HEK293T (cell line): ENCODE results near the gene SOBP.

ENCODE experiments used
- ARNT ChIP-seq: fragments of 450-650 bp; IDR thresholded peaks from 2 replicates; pipeline ENCODE4 v1.6.1; 2017; ENCODE audit warnings: mild to moderate bottlenecking
- ELF4 ChIP-seq: fragments of 450-650 bp; IDR thresholded peaks from 2 replicates; pipeline ENCODE4 v1.6.1; 2017; ENCODE audit warnings: antibody characterized with exemption
- FOXM1 ChIP-seq: fragments of 450-650 bp; IDR thresholded peaks from 2 replicates; pipeline ENCODE4 v1.6.1; 2017; ENCODE audit warnings: mild to moderate bottlenecking, borderline replicate concordance
- L3MBTL2 ChIP-seq: fragments of 450-650 bp; conservative IDR thresholded peaks from 2 replicates; pipeline ENCODE4 v1.6.1; 2016; ENCODE audit warnings: mild to moderate bottlenecking
- LEF1 ChIP-seq: fragments of 450-650 bp; IDR thresholded peaks from 2 replicates; pipeline ENCODE4 v1.6.1; 2017; ENCODE audit warnings: mild to moderate bottlenecking, borderline replicate concordance
- NFRKB ChIP-seq: fragments of 450-650 bp; IDR thresholded peaks from 2 replicates; pipeline ENCODE4 v1.6.1; 2016; ENCODE audit warnings: mild to moderate bottlenecking, moderate library complexity
- SUZ12 ChIP-seq: fragments of 450-650 bp; IDR thresholded peaks from 2 replicates; pipeline ENCODE4 v1.6.1; 2016; ENCODE audit warnings: mild to moderate bottlenecking
- TARDBP ChIP-seq: fragments of 450-650 bp; IDR thresholded peaks from 2 replicates; pipeline ENCODE4 v1.6.1; 2016
- TF ChIP-seq, protein P1 (sequence below): fragments of 450-650 bp; IDR thresholded peaks from 2 replicates; pipeline ENCODE4 v1.6.1; 2016

DNA sequence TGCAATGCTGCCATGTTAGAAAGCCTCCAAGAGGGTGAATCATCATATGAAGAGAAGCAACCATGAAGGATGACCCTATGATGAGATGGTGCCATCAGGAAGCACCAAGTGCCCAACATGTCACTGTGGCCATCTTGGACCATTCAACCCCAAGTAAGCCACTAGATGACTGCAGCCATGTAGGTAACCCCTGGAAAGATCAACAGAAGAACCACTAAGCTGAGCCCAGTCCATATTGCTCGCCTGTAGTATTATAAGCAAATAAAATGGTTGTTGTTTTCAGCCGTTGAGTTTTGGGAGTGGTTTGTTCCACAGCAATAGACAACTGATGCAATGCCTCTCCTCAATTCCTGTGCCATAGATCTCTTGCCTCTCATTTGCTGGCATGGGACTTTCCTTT, 193.3 kb downstream of the SOBP start:
- TF ChIP-seq ELF4 (no peak), LEF1 (no peak), NFRKB (no peak), L3MBTL2 (no peak), FOXM1 (no peak), TARDBP (no peak), SUZ12 (no peak), ARNT (no peak)
- TF ChIP-seq, protein P1, sequence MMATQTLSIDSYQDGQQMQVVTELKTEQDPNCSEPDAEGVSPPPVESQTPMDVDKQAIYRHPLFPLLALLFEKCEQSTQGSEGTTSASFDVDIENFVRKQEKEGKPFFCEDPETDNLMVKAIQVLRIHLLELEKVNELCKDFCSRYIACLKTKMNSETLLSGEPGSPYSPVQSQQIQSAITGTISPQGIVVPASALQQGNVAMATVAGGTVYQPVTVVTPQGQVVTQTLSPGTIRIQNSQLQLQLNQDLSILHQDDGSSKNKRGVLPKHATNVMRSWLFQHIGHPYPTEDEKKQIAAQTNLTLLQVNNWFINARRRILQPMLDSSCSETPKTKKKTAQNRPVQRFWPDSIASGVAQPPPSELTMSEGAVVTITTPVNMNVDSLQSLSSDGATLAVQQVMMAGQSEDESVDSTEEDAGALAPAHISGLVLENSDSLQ = no peak
